Neural cell (in vitro differentiated cells): ENCODE results near the gene SELP.

Experiments
- EP300 ChIP-seq: fragments of 450-650 bp; conservative IDR thresholded peaks from 2 replicates; pipeline ENCODE4 v1.6.1; 2014; ENCODE audit warnings: antibody characterized with exemption, mild to moderate bottlenecking, moderate library complexity; ENCODE audit not compliant: poor library complexity, severe bottlenecking
- EZH2 ChIP-seq: fragments of 200-600, 300-800 bp; shearing (Covaris generic), sonication (generic); IDR thresholded peaks from 2 replicates; pipeline ENCODE4 v1.6.1; 2014; ENCODE audit warnings: antibody characterized with exemption, low read length, borderline replicate concordance, mild to moderate bottlenecking; ENCODE audit not compliant: insufficient read depth, poor library complexity, severe bottlenecking
- MXI1 ChIP-seq: fragments of 450-650 bp; conservative IDR thresholded peaks from 2 replicates; pipeline ENCODE4 v1.6.1; 2014; ENCODE audit warnings: antibody characterized with exemption, mild to moderate bottlenecking; ENCODE audit not compliant: poor library complexity, severe bottlenecking
- POLR2AphosphoS5 ChIP-seq: IDR thresholded peaks from 2 replicates; pipeline ENCODE4 v1.6.1; 2012
- RAD21 ChIP-seq: fragments of 450-650 bp; conservative IDR thresholded peaks from 2 replicates; pipeline ENCODE4 v1.6.1; 2014; ENCODE audit warnings: antibody characterized with exemption, mild to moderate bottlenecking, moderate library complexity
- TF ChIP-seq, protein P1 (sequence below): fragments of 450-650 bp; IDR thresholded peaks from 2 replicates; pipeline ENCODE4 v1.5.1; 2014; ENCODE audit warnings: antibody characterized with exemption, mild to moderate bottlenecking, moderate library complexity; ENCODE audit not compliant: poor library complexity, severe bottlenecking

DNA sequence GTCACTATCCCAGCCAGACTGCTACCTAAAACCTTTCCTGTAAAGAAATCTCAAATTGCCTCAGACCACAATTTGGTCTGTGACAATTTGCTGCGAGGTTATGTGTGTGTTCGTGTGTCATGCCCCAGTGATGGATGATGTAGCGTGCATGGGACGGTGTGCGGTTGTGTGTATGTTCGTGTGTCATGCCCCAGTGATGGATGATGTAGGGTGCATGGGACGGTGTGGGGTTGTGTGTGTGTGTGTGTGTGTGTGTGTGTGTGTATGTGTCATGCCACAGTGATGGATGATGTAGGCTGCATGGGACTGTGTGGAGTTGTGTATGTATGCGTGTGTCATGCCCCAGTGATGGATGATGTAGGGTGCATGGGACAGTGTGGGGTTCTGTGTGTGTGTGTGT lies 9.4 kb downstream of the SELP start:
- TF ChIP-seq, protein P1, sequence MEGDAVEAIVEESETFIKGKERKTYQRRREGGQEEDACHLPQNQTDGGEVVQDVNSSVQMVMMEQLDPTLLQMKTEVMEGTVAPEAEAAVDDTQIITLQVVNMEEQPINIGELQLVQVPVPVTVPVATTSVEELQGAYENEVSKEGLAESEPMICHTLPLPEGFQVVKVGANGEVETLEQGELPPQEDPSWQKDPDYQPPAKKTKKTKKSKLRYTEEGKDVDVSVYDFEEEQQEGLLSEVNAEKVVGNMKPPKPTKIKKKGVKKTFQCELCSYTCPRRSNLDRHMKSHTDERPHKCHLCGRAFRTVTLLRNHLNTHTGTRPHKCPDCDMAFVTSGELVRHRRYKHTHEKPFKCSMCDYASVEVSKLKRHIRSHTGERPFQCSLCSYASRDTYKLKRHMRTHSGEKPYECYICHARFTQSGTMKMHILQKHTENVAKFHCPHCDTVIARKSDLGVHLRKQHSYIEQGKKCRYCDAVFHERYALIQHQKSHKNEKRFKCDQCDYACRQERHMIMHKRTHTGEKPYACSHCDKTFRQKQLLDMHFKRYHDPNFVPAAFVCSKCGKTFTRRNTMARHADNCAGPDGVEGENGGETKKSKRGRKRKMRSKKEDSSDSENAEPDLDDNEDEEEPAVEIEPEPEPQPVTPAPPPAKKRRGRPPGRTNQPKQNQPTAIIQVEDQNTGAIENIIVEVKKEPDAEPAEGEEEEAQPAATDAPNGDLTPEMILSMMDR: no peak
- TF ChIP-seq MXI1 (no peak), POLR2AphosphoS5 (no peak), EP300 (no peak), RAD21 (no peak), EZH2 (no peak)
